OCI-LY7 (cell line): ENCODE data around the gene ADAMTSL3.

Experiments used
- CTCF ChIP-seq: fragments of 200-600 bp; sonication (generic); conservative IDR thresholded peaks from 2 replicates; pipeline ENCODE4 v1.5.1; 2014; ENCODE audit warnings: mild to moderate bottlenecking, antibody characterized with exemption, low read length, moderate library complexity, mixed read lengths
- EZH2phosphoT487 ChIP-seq: fragments of 200-600 bp; sonication (generic); IDR thresholded peaks from 2 replicates; pipeline ENCODE4 v1.6.1; 2018; ENCODE audit warnings: low read depth, borderline replicate concordance, mild to moderate bottlenecking, mixed run types, antibody characterized with exemption, low read length, moderate library complexity, mixed read lengths

- TF ChIP-seq EZH2phosphoT487 (no peak), CTCF (no peak)
Observed at GRCh38 chr15:83714939-83715628, 61.2 kb downstream of the ADAMTSL3 start.
